OCI-LY7 (cell line): ENCODE data around the gene NOX3.
"Not testable (repeated sequence)": the region's sequence is repeated elsewhere in the genome, so short reads cannot be mapped to it uniquely, and the experiment has no call there.

Source experiments
- EZH2phosphoT487 ChIP-seq: fragments of 200-600 bp; sonication (generic); IDR thresholded peaks from 2 replicates; pipeline ENCODE4 v1.6.1; 2018; ENCODE audit warnings: low read depth, borderline replicate concordance, mild to moderate bottlenecking, mixed run types, antibody characterized with exemption, low read length, moderate library complexity, mixed read lengths
- TF ChIP-seq, protein P1 (sequence below): fragments of 200-600 bp; sonication (generic); conservative IDR thresholded peaks from 2 replicates; pipeline ENCODE4 v1.5.1; 2014; ENCODE audit warnings: mild to moderate bottlenecking, antibody characterized with exemption, low read length, moderate library complexity, mixed read lengths

DNA sequence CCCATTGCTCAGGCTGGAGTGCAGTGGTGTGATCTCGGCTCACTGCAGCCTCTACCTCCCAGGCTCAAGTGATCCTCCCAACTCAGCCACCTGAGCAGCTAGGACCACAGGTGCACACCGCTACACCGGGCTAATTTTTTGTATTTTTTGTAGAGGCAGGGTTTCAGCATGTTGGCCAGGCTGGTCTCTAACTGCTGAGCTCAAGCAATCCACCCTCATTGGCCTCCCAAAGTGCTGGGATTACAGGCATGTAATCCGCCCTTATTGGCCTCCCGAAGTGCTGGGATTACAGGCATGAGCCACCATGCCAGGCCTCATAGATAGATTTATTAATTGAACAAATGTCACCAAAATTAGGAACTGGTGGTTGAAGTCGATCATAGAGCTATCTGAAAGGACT lies 32.6 kb upstream of the NOX3 start:
- TF ChIP-seq EZH2phosphoT487 = not testable (repeated sequence)
- TF ChIP-seq, protein P1, sequence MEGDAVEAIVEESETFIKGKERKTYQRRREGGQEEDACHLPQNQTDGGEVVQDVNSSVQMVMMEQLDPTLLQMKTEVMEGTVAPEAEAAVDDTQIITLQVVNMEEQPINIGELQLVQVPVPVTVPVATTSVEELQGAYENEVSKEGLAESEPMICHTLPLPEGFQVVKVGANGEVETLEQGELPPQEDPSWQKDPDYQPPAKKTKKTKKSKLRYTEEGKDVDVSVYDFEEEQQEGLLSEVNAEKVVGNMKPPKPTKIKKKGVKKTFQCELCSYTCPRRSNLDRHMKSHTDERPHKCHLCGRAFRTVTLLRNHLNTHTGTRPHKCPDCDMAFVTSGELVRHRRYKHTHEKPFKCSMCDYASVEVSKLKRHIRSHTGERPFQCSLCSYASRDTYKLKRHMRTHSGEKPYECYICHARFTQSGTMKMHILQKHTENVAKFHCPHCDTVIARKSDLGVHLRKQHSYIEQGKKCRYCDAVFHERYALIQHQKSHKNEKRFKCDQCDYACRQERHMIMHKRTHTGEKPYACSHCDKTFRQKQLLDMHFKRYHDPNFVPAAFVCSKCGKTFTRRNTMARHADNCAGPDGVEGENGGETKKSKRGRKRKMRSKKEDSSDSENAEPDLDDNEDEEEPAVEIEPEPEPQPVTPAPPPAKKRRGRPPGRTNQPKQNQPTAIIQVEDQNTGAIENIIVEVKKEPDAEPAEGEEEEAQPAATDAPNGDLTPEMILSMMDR = not testable (repeated sequence)
